Suppressor macrophage treated with lipopolysaccharide for 1 hour (primary cell): ENCODE data around the gene TMEM63B.
"Not testable (repeated sequence)": the region's sequence is repeated elsewhere in the genome, so short reads cannot be mapped to it uniquely, and the experiment has no call there.

Experiments
- DNase-seq, 3 donors: peaks; one replicate each; pipeline ENCODE4 v3.0.0-alpha.2; 2020 to 2022

The TMEM63B gene

DNA sequence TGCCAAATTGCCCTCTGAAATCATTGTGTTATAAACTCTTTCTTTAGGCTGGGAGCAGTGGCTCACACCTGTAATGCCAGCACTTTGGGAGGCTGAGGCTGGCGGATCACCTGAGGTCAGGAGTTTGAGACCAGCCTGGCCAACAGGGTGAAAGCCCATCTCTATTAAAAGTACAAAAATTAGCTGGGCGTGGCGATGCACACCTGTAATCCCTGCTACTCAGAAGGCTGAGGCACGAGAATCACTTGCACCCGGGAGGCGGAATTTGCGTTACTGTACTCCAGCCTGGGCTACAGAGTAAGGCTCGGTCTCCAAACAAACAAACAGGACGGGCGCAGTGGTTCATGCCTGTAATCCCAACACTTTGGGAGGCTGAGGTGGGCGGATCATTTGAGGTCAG, 69.0 kb downstream of the TMEM63B start:
- DNase-seq, result not testable (repeated sequence)

DNA sequence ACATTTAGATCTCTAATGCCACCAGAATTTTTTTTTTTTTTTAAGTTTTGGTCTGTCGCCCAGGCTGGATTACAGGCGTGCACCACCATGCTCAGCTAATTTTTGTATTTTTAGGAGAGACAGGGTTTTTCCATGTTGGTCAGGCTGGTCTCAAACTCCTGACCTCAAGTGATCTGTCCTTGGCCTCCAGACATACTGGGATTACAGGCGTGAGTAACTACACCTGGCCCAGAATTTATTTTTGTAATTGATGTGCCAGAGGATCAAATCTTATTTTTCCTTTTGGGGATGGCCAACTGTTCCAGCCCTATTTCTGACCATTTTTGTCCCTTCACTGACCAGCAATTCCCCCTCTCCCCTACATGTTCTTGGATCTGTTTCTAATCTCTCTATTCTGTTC, 71.3 kb downstream of the TMEM63B start:
- no peak for DNase-seq

DNA sequence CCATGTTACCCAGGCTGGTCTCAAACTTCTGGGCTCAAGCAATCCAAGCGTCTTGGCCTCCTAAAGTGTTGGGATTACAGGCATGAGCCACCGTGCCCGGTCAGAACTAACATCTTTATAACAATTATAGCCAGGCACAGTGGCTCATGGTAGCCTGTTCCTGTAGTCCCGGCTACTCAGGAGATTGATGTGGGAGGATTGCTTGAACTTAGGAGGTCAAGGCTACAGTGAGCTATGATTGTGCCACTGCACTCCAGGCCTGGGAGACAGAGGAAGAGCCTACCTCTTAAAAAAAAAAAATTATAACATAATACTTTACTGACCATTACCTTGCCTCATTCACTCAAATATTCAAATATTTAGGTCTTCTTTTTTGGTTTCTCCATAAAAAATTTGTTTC, 72.5 kb downstream of the TMEM63B start:
- no peak for DNase-seq

DNA sequence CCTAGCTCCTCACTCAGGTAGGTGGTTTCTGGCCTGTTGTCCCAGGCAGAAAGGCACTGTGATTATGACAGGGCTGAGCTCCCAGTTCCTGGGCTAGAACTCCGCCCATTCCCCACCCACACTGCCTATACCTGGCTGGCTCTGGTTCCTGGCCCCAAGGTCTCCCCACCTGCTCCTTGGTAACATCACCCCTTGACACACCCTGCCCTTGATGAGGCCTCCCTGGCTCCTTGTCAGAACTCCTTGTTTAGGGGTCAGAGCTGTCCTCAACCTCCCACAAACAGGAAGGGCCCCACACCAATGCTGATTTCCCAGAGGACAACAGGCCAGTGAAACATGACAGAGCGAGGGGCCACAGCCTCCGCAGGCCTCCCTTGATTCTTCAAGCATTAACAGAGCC, 73.8 kb downstream of the TMEM63B start:
- DNase-seq, result no peak

DNA sequence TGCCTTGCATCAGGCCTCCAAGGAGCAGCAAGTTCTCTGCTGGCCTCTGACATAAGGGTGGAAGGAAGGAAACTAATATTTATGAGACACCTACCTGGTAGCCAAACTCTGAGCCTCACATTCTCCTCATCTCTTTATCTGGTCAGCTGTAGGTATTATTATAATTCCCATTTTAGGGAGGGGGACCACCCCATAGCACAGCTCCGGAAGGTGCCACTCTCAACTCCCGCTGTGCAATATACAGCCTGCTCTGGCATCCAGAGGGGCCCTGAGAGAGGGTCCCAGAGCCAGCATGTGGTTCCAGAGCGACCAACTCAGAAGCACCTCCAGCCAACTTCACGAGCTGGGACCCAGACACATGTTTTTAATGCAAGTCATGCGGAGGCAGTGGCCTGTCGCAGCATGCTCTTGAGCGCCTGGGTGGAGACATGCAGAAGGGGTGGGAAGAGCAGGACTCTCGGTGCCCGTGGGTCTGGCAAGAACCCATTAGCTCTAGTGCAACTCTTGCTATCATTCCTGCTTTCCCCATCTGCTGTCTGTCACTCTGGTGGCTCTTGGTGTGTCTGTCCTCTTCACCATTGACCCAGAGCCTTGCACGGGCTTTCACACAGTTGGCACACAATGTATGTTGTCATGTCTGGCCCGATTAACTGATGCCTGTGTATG, 74.4 kb downstream of the TMEM63B start:
- DNase-seq, result no peak

- no peak for DNase-seq
Observed at GRCh38 chr6:44202332-44202971, 75.1 kb downstream of the TMEM63B start.

DNA sequence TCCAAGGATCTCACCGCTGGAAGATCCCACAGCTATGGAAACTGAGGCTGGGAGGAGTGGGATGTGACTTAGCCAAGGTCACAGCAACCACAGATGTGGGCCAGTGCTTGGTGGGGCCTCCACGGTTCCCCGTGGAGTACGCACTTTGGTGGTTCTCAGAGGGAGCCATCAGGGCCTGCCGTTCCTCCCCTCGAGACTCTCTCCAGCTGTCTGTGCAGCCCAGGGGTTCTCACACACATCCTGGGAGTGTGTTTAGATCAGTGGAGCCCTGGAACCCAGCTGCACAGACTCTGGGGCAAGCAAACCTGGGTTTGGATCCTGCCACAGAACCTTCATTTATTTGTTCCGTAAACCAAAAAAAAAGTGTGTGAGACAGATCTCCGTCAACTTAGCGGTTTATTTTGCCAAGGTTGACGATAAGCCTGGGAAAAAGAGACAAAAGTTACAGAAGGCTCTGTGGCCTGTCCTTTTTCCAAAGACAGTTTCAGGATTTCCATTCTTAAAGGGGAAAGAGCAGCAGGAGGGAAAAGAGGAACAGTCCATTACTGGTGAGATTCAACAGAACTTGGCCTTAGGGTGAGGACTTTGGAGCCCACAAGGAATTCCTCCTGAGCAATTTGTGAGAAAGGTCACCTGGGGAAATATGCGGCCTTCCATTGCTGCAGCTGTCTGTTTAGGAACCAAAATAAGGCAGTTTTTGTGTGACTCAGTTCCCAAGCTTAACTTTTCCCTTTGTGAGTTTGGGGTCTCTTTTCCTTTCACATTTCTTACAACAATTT, 75.8 kb downstream of the TMEM63B start:
- no peak for DNase-seq

DNA sequence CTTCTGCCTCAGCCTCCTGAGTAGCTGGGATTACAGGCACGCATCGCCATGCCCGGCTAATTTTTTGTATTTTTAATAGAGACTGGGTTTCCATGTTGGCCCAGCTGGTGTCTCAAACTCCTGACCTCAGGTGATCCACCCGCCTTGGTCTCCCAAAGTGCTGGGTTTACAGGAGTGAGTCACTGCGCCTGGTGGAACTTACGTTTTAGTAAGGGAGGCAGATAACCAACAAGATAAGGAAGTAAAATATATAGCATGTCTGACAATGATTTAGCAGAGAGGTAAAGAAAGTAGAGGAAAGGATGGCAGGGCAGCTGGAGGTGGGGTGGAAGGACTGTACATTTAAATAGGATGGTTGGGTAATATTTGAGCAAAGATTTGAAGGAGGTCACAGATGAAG, 76.6 kb downstream of the TMEM63B start:
- DNase-seq, result no peak
